RPMI8226 (cell line): ENCODE data around the gene SAPCD2.
A peak's percentile ranks its signal among the peaks of the same experiment; 100 is the strongest.

Source experiments
- DNase-seq: peaks from one replicate; pipeline ENCODE4 v3.0.0-alpha.2; 2015

The SAPCD2 gene

GRCh38 chr9:137107312-137107921 is 37.1 kb upstream of the SAPCD2 start:
- DNase-seq, result no peak

- DNase-seq, result no peak
Measured at GRCh38 chr9:137106662-137107250, 36.4 kb upstream of the SAPCD2 start.

GRCh38 chr9:137105814-137106661 is 35.7 kb upstream of the SAPCD2 start:
- no peak for DNase-seq

- no peak for DNase-seq
Measured at GRCh38 chr9:137103206-137103999, 33.0 kb upstream of the SAPCD2 start.

- no peak for DNase-seq
Measured at GRCh38 chr9:137099231-137099630, 28.9 kb upstream of the SAPCD2 start.

- no peak for DNase-seq
Measured at GRCh38 chr9:137097761-137098462, 27.6 kb upstream of the SAPCD2 start.

- no peak for DNase-seq
Measured at GRCh38 chr9:137096785-137097546, 26.6 kb upstream of the SAPCD2 start.

- peak; percentile 86 for DNase-seq
Measured at GRCh38 chr9:137095664-137096517, 25.5 kb upstream of the SAPCD2 start.

- DNase-seq, result no peak
Measured at GRCh38 chr9:137089232-137089947, 19.0 kb upstream of the SAPCD2 start.

- DNase-seq, result no peak
Measured at GRCh38 chr9:137088121-137088520, 17.8 kb upstream of the SAPCD2 start.

- no peak for DNase-seq
Measured at GRCh38 chr9:137087409-137087925, 17.1 kb upstream of the SAPCD2 start.

GRCh38 chr9:137086531-137087408 is 16.4 kb upstream of the SAPCD2 start, which contains the start of gene MAN1B1:
Gene MAN1B1 (plus strand): TSS chr9:137086985. CDS start chr9:137087000, 15 bp downstream.
- DNase-seq, result peak; percentile 100

GRCh38 chr9:137085920-137086530 is 15.7 kb upstream of the SAPCD2 start:
- DNase-seq, result peak; percentile 61

- no peak for DNase-seq
Measured at GRCh38 chr9:137084526-137084925, 14.2 kb upstream of the SAPCD2 start.

GRCh38 chr9:137083394-137084004 is 13.1 kb upstream of the SAPCD2 start:
- no peak for DNase-seq

GRCh38 chr9:137082925-137083290 is 12.6 kb upstream of the SAPCD2 start:
- DNase-seq, result no peak

- DNase-seq, result no peak
Measured at GRCh38 chr9:137082222-137082924, 12.0 kb upstream of the SAPCD2 start.
